IMR-90 (cell line): Measurements from ENCODE around the gene COX6A2.
"Not testable (repeated sequence)": the region's sequence is repeated elsewhere in the genome, so short reads cannot be mapped to it uniquely, and the experiment has no call there.

Experiments
- BHLHE40 ChIP-seq: fragments of 150-350 bp; IDR thresholded peaks from 2 replicates; pipeline ENCODE4 v1.6.1; 2016; ENCODE audit warnings: mild to moderate bottlenecking, low read depth, low read length
- CEBPB ChIP-seq: IDR thresholded peaks from 2 replicates; pipeline ENCODE4 v1.6.1; 2012; ENCODE audit warnings: low read depth, low read length, improper control_type of control experiment
- FOS ChIP-seq: fragments of 150-350 bp; IDR thresholded peaks from 2 replicates; pipeline ENCODE4 v1.6.1; 2016; ENCODE audit warnings: low read depth, low read length
- MAZ ChIP-seq: IDR thresholded peaks from 2 replicates; pipeline ENCODE4 v1.6.1; 2012; ENCODE audit warnings: low read depth, mild to moderate bottlenecking, low read length, improper control_type of control experiment, moderate library complexity, borderline replicate concordance
- MXI1 ChIP-seq: IDR thresholded peaks from 2 replicates; pipeline ENCODE4 v1.6.1; 2012; ENCODE audit warnings: low read depth, mild to moderate bottlenecking, low read length, moderate library complexity, borderline replicate concordance
- POLR2A ChIP-seq: IDR thresholded peaks from 2 replicates; pipeline ENCODE4 v1.6.1; 2012; ENCODE audit warnings: mild to moderate bottlenecking, low read depth, low read length
- RAD21 ChIP-seq: IDR thresholded peaks from 2 replicates; pipeline ENCODE4 v1.6.1; 2012; ENCODE audit warnings: low read length, improper control_type of control experiment
- RFX5 ChIP-seq: IDR thresholded peaks from 2 replicates; pipeline ENCODE4 v1.8.0; 2012; ENCODE audit warnings: low read depth, mild to moderate bottlenecking, low read length, moderate library complexity
- TF ChIP-seq, protein P1 (sequence below): fragments of 150-350 bp; IDR thresholded peaks from 2 replicates; pipeline ENCODE4 v1.6.1; 2016; ENCODE audit warnings: low read depth, mild to moderate bottlenecking, low read length, moderate library complexity, borderline replicate concordance
- TF ChIP-seq, protein P2 (sequence below): conservative IDR thresholded peaks from 2 replicates; pipeline ENCODE4 v1.5.1; 2012; ENCODE audit warnings: mild to moderate bottlenecking, low read depth, low read length, improper control_type of control experiment
- TF ChIP-seq, protein P3 (sequence below): fragments of 150-350 bp; IDR thresholded peaks from 2 replicates; pipeline ENCODE4 v1.6.1; 2017; ENCODE audit warnings: mild to moderate bottlenecking, antibody characterized with exemption, low read length, low read depth

DNA sequence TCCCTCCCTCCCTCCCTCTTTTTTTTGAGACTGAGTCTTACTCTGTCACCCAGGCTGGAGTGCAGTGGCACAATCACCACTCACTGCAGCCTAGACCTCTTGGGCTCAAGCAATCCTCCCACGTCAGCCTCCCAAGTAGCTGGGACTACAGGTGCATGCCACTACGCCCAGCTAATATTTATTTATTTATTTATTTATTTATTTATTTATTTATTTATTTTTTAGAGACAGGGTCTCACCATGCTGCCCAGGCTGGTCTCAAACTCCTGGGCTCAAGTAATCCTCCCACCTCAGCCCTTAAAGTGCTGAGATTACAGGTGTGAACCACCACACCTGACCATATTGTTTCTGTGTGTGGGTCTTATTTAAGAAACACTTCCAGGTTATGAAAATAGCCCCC lies 11.1 kb downstream of the COX6A2 start:
- TF ChIP-seq, protein P1, sequence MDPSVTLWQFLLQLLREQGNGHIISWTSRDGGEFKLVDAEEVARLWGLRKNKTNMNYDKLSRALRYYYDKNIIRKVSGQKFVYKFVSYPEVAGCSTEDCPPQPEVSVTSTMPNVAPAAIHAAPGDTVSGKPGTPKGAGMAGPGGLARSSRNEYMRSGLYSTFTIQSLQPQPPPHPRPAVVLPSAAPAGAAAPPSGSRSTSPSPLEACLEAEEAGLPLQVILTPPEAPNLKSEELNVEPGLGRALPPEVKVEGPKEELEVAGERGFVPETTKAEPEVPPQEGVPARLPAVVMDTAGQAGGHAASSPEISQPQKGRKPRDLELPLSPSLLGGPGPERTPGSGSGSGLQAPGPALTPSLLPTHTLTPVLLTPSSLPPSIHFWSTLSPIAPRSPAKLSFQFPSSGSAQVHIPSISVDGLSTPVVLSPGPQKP = not testable (repeated sequence)
- TF ChIP-seq, protein P2, sequence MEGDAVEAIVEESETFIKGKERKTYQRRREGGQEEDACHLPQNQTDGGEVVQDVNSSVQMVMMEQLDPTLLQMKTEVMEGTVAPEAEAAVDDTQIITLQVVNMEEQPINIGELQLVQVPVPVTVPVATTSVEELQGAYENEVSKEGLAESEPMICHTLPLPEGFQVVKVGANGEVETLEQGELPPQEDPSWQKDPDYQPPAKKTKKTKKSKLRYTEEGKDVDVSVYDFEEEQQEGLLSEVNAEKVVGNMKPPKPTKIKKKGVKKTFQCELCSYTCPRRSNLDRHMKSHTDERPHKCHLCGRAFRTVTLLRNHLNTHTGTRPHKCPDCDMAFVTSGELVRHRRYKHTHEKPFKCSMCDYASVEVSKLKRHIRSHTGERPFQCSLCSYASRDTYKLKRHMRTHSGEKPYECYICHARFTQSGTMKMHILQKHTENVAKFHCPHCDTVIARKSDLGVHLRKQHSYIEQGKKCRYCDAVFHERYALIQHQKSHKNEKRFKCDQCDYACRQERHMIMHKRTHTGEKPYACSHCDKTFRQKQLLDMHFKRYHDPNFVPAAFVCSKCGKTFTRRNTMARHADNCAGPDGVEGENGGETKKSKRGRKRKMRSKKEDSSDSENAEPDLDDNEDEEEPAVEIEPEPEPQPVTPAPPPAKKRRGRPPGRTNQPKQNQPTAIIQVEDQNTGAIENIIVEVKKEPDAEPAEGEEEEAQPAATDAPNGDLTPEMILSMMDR = not testable (repeated sequence)
- TF ChIP-seq, protein P3, sequence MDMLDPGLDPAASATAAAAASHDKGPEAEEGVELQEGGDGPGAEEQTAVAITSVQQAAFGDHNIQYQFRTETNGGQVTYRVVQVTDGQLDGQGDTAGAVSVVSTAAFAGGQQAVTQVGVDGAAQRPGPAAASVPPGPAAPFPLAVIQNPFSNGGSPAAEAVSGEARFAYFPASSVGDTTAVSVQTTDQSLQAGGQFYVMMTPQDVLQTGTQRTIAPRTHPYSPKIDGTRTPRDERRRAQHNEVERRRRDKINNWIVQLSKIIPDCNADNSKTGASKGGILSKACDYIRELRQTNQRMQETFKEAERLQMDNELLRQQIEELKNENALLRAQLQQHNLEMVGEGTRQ = not testable (repeated sequence)
- TF ChIP-seq FOS, RAD21, RFX5, POLR2A, BHLHE40, MAZ, MXI1, CEBPB: not testable (repeated sequence)
